K562 (cell line): Measurements from ENCODE around the gene PCDHGB7. TPM values are rescaled to one million over a fixed set of nuclear protein-coding genes. Genes with fewer than 3 reads are reported as not detected.

ENCODE experiments used
- ATAC-seq: fragments of 200-7000 bp; cut with Tn5 transposase; 3 replicates; pipeline ENCODE4 v1.9.1; 2020; ENCODE audit warnings: moderate library complexity
- BruUV-seq: library from RNA; stranded (reverse); fragments of 400-500 nt; replicated peaks from 2 replicates; lab custom pipeline; 2021; lab: Mats Ljungman, UMichigan
- CTCF ChIA-PET: fragments of 300-600 bp; formaldehyde crosslinking; extraction: SDS; loops from one replicate; lab custom pipeline; 2021; ENCODE audit warnings: low intra/inter-chr PET ratio; lab: Yijun Ruan, JAX
- POLR2A ChIA-PET: fragments of 300-600, 350-650 bp; sonication (Branson Sonifier 250); formaldehyde crosslinking; extraction: SDS; loops from one replicate; lab custom pipeline; 2021; ENCODE audit warnings: antibody characterized with exemption, inconsistent platforms; lab: Yijun Ruan, JAX
- DNase-seq, 4 experiments: peaks; one replicate each; pipeline versions ENCODE4 v3.0.0 to v3.0.0-alpha.2; 2011 to 2018; ENCODE audit warnings: low spot score in 3 of 4, mixed read lengths in 3 of 4; ENCODE audit errors: extremely low read depth in 1 of 4
- FAIRE-seq: peaks from 2 replicates; lab custom pipeline; 2011; peaks lifted over from hg19 to GRCh38; lab: Jason Lieb, UNC
- H2AFZ ChIP-seq: 2 replicates; pipeline ENCODE4 v1.6.0; 2011; ENCODE audit warnings: low read depth, low read length, control low read depth, inconsistent platforms
- H3K27ac ChIP-seq: fragments of 200-600 bp; 3 replicates; pipeline ENCODE4 v1.8.0; 2011; ENCODE audit warnings: low read depth, mild to moderate bottlenecking, control low read depth, inconsistent platforms, low read length, moderate library complexity, mixed read lengths; ENCODE audit errors: extremely low read depth
- H3K27me3 ChIP-seq, 2 experiments: fragments of 300-600 bp in 1 of 2; 2 replicates in 1 of 2; 3 replicates in 1 of 2; pipeline versions ENCODE4 v1.6.0 to v1.8.0; 2011; ENCODE audit warnings: inconsistent platforms in 2 of 2, low read length in 2 of 2, mild to moderate bottlenecking in 1 of 2, mixed read lengths in 1 of 2, moderate library complexity in 1 of 2; ENCODE audit not compliant: control insufficient read depth in 2 of 2, insufficient read depth in 2 of 2
- H3K36me3 ChIP-seq: fragments of 300-600 bp; 3 replicates; pipeline ENCODE4 v1.8.0; 2011; ENCODE audit warnings: mild to moderate bottlenecking, low read length, inconsistent platforms; ENCODE audit not compliant: control insufficient read depth, insufficient read depth
- H3K4me1 ChIP-seq, 2 experiments: fragments of 200-600 bp in 1 of 2; replicated peaks in 1 of 2; 2 replicates in 1 of 2; 3 replicates in 1 of 2; pipeline versions ENCODE4 v1.5.1 to v1.8.0; 2011; ENCODE audit warnings: inconsistent platforms in 2 of 2, low read length in 2 of 2, mild to moderate bottlenecking in 1 of 2, mixed read lengths in 1 of 2, moderate library complexity in 1 of 2; ENCODE audit not compliant: control insufficient read depth in 2 of 2, insufficient read depth in 2 of 2
- H3K4me2 ChIP-seq: 2 replicates; pipeline ENCODE4 v1.6.1; 2011; ENCODE audit warnings: low read length, control low read depth, inconsistent platforms, mixed read lengths; ENCODE audit not compliant: insufficient read depth
- H3K4me3 ChIP-seq: fragments of 200-600 bp; sonication (generic), shearing (Covaris generic); 2 replicates; pipeline ENCODE4 v1.5.1; 2016; ENCODE audit warnings: control low read depth, inconsistent platforms
- H3K79me2 ChIP-seq: fragments of 200-600 bp; 3 replicates; pipeline ENCODE4 v1.8.0; 2011; ENCODE audit warnings: low read length, inconsistent platforms; ENCODE audit not compliant: control insufficient read depth, insufficient read depth
- H3K9ac ChIP-seq, 2 experiments: 2 replicates each; pipeline versions ENCODE4 v1.6.0 to v1.6.1; 2011; ENCODE audit warnings: low read depth in 2 of 2, low read length in 2 of 2, control low read depth in 1 of 2, inconsistent platforms in 1 of 2, mild to moderate bottlenecking in 1 of 2, mixed read lengths in 1 of 2; ENCODE audit not compliant: insufficient read depth in 1 of 2
- H3K9me1 ChIP-seq: one replicate; pipeline ENCODE4 v1.6.0; 2011; ENCODE audit warnings: inconsistent platforms, mild to moderate bottlenecking, low read length, moderate library complexity; ENCODE audit not compliant: control insufficient read depth, insufficient read depth
- H3K9me3 ChIP-seq: replicated peaks from 2 replicates; pipeline ENCODE4 v1.5.1; 2011; ENCODE audit warnings: low read depth, low read length, inconsistent platforms; ENCODE audit not compliant: control insufficient read depth, insufficient read depth
- H4K20me1 ChIP-seq: replicated peaks from 2 replicates; pipeline ENCODE4 v1.6.1; 2011; ENCODE audit warnings: low read length, inconsistent platforms, mixed read lengths; ENCODE audit not compliant: control insufficient read depth, insufficient read depth
- CEBPG ChIP-seq, 3 experiments: fragments of 200-800 bp in 1 of 3; sonication (Bioruptor generic) in 1 of 3; sonication (generic) in 1 of 3; formaldehyde crosslinking in 1 of 3; IDR thresholded peaks in 2 of 3; conservative IDR thresholded peaks in 1 of 3; 2 replicates each; pipeline versions ENCODE4 v1.6.1 to v1.8.0; 2016 to 2022; ENCODE audit warnings: missing compliant biosample characterization in 2 of 3, missing genetic modification characterization in 2 of 3, mild to moderate bottlenecking in 1 of 3, missing genetic modification reagents in 1 of 3
- KDM2B ChIP-seq: fragments of 250-450 bp; sonication (Bioruptor Pico); IDR thresholded peaks from 2 replicates; pipeline ENCODE4 v1.8.0; 2021; ENCODE audit warnings: mild to moderate bottlenecking, moderate library complexity
- ZFPM2 ChIP-seq: fragments of 250-450 bp; sonication (Bioruptor Pico); IDR thresholded peaks from 2 replicates; pipeline ENCODE4 v1.5.1; 2022; ENCODE audit warnings: mild to moderate bottlenecking
- ZNF165 ChIP-seq: fragments of 250-450 bp; sonication (Bioruptor Pico); IDR thresholded peaks from 2 replicates; pipeline ENCODE4 v1.4.0; 2020; ENCODE audit warnings: borderline replicate concordance
- WGBS: fragments of 100-300 bp; shearing (Covaris generic); methylation state at CpG from one replicate; pipeline ENCODE4 v1.1.6; 2016; ENCODE audit warnings: low coverage, mixed read lengths; ENCODE audit not compliant: insufficient coverage; ENCODE audit errors: missing lambda C conversion rate; 5-methylcytosine and 5-hydroxymethylcytosine counted together
- in situ Hi-C: fragments of 300-500 bp; cut with MboI; formaldehyde crosslinking; loops from 4 replicates; pipeline ENCODE4 v1.15.0; 2018; ENCODE audit warnings: inconsistent platforms, mixed read lengths
- intact Hi-C: fragments of 100-400 bp; cut with micrococcal nuclease; formaldehyde crosslinking; loops from 2 replicates; pipeline ENCODE4 v1.14.2; 2022
- polyA plus RNA-seq, 8 experiments: library from polyadenylated mRNA; depleted of rRNA in 4 of 8; stranded (reverse) in 5 of 8; unstranded in 3 of 8; fragments of >200 nt; fragmentation: Nextera tagmentation in 2 of 8; fragmentation: Illumina TruSeq in 1 of 8; extraction: Ambion mirVana in 2 of 8; extraction: Trizol in 1 of 8; gene quantifications; 2 replicates each; pipeline versions ENCODE4 v1.2.1 to v1.2.3, GENCODE V29; 2011 to 2014; ENCODE audit warnings: inconsistent platforms in 1 of 8, missing spikeins in 1 of 8
- total RNA-seq, 7 experiments: library from RNA; depleted of rRNA in 6 of 7; stranded (reverse); fragments of >200 nt in 6 of 7; fragmentation: Illumina TruSeq in 2 of 7; extraction: Trizol in 2 of 7; gene quantifications; 2 replicates each; pipeline versions ENCODE4 v1.2.1 to v1.2.3, GENCODE V29; 2011 to 2021; ENCODE audit warnings: low replicate concordance in 1 of 7

The PCDHGB7 gene
- total and polyA plus RNA-seq, 9 of the 15 experiments (the other 6 are each of a cell fraction or from before 2014, with no cell fraction given) = 0.09 TPM; not detected in 8

DNA sequence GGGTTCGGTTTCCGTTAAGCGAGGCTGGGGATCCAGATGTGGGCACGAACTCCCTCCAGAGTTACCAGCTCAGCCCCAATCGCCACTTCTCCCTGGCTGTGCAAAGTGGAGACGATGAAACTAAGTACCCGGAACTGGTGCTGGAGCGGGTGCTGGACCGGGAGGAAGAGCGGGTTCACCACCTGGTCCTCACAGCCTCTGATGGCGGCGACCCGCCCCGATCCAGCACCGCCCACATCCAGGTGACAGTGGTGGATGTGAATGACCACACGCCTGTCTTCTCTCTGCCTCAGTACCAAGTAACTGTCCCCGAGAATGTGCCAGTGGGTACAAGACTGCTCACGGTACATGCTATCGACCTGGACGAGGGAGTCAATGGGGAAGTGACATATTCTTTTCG is 34.1 kb upstream of the PCDHGB7 start:
- Histone ChIP-seq H3K36me3 (no peaks in the 10 kb centered on the region), H3K9me3 (no peaks in the 10 kb centered on the region), H3K4me1 (peaks cover 0 to 9% of the 10 kb centered on the region in 2 experiments; a peak in 2 of 5 replicates), H3K79me2 (no peaks in the 10 kb centered on the region), H3K9ac (no peak overlapping the region), H3K27me3 (peaks cover 9 to 28% of the 10 kb centered on the region in 2 experiments; a peak in 4 of 5 replicates), H3K27ac (no peak overlapping the region), H2AFZ (peak overlapping the region; percentile 67; the same call in 1 of the 2 replicates), H3K4me2 (peak overlapping the region; percentile 69; the same call in 1 of the 2 replicates), H3K9me1 (no peaks in the 10 kb centered on the region)
- DNase-seq (peak in 2 of 4 experiments; percentile 14 to 19), ATAC-seq (no peak; the same call in 2 of the 3 replicates)
- intact Hi-C loops = no loop called here
- POLR2A ChIA-PET = interaction anchor here (0.6 kb wide), 1 partner anchor 30 kb away, joined by 3 read pairs; no protein-coding TSS in a partner anchor
- WGBS = 3% methylated on average over 20 of the region's 21 CpGs
- TF ChIP-seq KDM2B (CRISPR knock-in tag) = no peak
- TF ChIP-seq CEBPG (CRISPR knock-in tag; IDR thresholded peaks at IDR 0.05) = no peak
- no peak for TF ChIP-seq CEBPG (tag; conservative IDR thresholded peaks at IDR 0.05 in 1 of 2, IDR thresholded peaks at IDR 0.05 in 1 of 2)
- no peak for TF ChIP-seq ZFPM2
- no peak for TF ChIP-seq ZNF165 (CRISPR knock-in tag)
- TF ChIP-seq, all 486 proteins: peak for 0
- no peak overlapping the region for H3K4me3 ChIP-seq
- in situ Hi-C loops = no loop called here
- H4K20me1 ChIP-seq = no peaks in the 10 kb centered on the region
- BruUV-seq = no TSS peak
- FAIRE-seq = no peak
- CTCF ChIA-PET = interaction anchor here (0.9 kb wide), 1 partner anchor 180 kb away, joined by 5 read pairs; no protein-coding TSS in a partner anchor
